ENCODE measurements around the gene SLC30A10.
"Not testable (repeated sequence)": the region's sequence is repeated elsewhere in the genome, so short reads cannot be mapped to it uniquely, and the experiment has no call there.

The SLC30A10 gene

DNA sequence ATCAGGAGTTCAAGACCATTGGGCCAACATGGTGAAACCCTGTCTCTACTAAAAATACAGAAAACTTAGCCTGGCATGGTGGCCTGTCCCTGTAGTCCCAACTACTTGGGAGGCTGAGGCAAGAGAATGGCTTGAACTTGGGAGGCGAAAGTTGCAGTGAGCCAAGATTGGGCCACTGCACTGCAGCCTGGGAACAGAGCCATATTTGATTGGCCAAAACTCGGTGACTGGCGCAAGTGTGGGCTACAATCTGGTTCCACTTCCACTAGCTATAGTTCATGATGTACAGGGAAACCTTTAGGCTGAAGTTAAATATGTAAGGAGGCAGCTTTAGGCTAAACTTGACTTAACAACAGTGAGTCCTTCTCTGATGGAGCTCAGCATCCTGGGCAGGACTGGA, 20.2 kb downstream of the SLC30A10 start:
- no peaks in the 10 kb centered on the region for H3K36me3 Mint-ChIP-seq
- no peak overlapping the region for H3K27ac Mint-ChIP-seq
- no peaks in the 10 kb centered on the region for H3K9me3 Mint-ChIP-seq

GRCh38 chr1:219907772-219908070, 20.6 kb downstream of the SLC30A10 start:
- Mint-ChIP-seq H3K36me3 (no peaks in the 10 kb centered on the region), H3K27me3 (peaks cover 6% of the 10 kb centered on the region), H3K4me1 (no peaks in the 10 kb centered on the region), H3K27ac (no peak overlapping the region), H3K4me3 (no peak overlapping the region), H3K9me3 (no peaks in the 10 kb centered on the region)

More for the DNA sequence above, 20.2 kb downstream of the SLC30A10 start:
- peaks cover 6% of the 10 kb centered on the region for H3K27me3 Mint-ChIP-seq
- no peak overlapping the region for H3K4me3 Mint-ChIP-seq
- H3K4me1 Mint-ChIP-seq: no peaks in the 10 kb centered on the region

- Mint-ChIP-seq H3K9me3 (no peaks in the 10 kb centered on the region), H3K27me3 (peaks cover 6% of the 10 kb centered on the region), H3K4me1 (no peaks in the 10 kb centered on the region), H3K27ac (no peak overlapping the region), H3K4me3 (no peak overlapping the region), H3K36me3 (no peaks in the 10 kb centered on the region)
These were observed 21.2 kb downstream of the SLC30A10 start for GRCh38 chr1:219906924-219907771.

DNA sequence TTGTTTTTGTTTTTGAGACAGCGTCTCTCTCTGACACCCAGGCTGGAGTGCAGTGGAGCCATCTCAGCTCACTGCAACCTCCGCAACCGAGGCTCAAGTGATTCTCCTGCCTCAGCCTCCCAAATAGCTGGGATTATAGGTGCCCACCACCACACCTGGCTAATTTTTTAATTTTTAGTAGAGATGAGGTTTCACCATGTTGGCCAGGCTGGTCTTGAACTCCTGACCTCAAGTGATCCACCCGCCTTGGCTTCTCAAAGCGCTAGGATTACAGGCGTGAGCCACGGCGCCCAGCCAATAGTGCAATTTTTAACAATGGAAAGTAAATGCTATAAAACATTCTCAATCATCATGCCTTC, 21.8 kb downstream of the SLC30A10 start:
- not testable (repeated sequence) for H3K36me3 Mint-ChIP-seq, H3K4me3 Mint-ChIP-seq, H3K27me3 Mint-ChIP-seq, H3K27ac Mint-ChIP-seq, H3K9me3 Mint-ChIP-seq, H3K4me1 Mint-ChIP-seq

DNA sequence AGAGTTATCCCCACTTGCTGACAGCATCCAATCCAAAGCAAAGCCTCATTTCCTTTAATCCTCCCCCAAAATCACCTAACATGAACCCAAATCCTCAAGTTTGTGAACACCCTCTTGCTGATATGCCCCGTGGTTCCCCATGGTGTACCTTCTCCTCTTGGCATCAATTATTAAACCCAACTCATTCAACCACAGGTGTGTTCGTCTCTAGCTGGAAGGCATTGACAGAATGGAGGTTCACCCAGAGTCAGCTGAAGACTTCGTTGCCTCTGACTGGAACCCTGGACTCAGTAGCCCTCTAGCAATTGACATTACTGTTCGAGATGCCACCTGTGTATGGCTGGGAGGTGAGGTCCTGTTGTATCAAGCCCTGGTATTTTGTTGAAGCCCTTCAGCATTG, 22.8 kb downstream of the SLC30A10 start:
- H3K27ac Mint-ChIP-seq: no peak overlapping the region
- H3K4me3 Mint-ChIP-seq: no peak overlapping the region
- peaks cover 6% of the 10 kb centered on the region for H3K27me3 Mint-ChIP-seq
- H3K4me1 Mint-ChIP-seq: no peaks in the 10 kb centered on the region
- no peaks in the 10 kb centered on the region for H3K36me3 Mint-ChIP-seq
- H3K9me3 Mint-ChIP-seq: no peaks in the 10 kb centered on the region

DNA sequence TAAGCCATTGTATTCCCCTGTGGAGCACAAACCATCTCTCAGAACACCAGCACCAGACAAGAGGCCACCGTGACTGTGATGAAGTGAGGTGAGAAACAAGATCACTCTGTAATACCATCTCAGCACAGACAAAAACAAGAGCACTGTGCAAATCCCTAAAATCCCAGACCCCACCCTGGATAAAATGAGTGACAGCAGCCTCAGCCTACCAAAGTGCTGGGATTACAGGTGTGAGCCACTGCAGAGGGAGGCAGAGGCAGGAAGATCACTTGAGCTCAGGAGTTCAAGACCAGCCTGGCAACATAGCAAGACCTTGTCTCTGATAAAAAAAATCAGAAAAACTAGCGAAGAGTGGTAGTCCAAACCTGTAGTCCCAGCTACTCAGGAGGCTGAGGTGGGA, 23.4 kb downstream of the SLC30A10 start:
- no peak overlapping the region for H3K4me3 Mint-ChIP-seq
- peaks cover 6% of the 10 kb centered on the region for H3K27me3 Mint-ChIP-seq
- no peaks in the 10 kb centered on the region for H3K36me3 Mint-ChIP-seq
- no peaks in the 10 kb centered on the region for H3K4me1 Mint-ChIP-seq
- no peaks in the 10 kb centered on the region for H3K9me3 Mint-ChIP-seq
- H3K27ac Mint-ChIP-seq: no peak overlapping the region

GRCh38 chr1:219903353-219903871, 24.9 kb downstream of the SLC30A10 start:
- H3K4me1 Mint-ChIP-seq: no peaks in the 10 kb centered on the region
- no peak overlapping the region for H3K4me3 Mint-ChIP-seq
- no peak overlapping the region for H3K27ac Mint-ChIP-seq
- H3K27me3 Mint-ChIP-seq: peaks cover 6% of the 10 kb centered on the region
- no peaks in the 10 kb centered on the region for H3K36me3 Mint-ChIP-seq
- H3K9me3 Mint-ChIP-seq: no peaks in the 10 kb centered on the region

GRCh38 chr1:219902951-219903350, 25.4 kb downstream of the SLC30A10 start:
- Mint-ChIP-seq H3K4me3 (no peak overlapping the region), H3K9me3 (no peaks in the 10 kb centered on the region), H3K27me3 (peaks cover 6% of the 10 kb centered on the region), H3K36me3 (no peaks in the 10 kb centered on the region), H3K4me1 (no peaks in the 10 kb centered on the region), H3K27ac (no peak overlapping the region)

DNA sequence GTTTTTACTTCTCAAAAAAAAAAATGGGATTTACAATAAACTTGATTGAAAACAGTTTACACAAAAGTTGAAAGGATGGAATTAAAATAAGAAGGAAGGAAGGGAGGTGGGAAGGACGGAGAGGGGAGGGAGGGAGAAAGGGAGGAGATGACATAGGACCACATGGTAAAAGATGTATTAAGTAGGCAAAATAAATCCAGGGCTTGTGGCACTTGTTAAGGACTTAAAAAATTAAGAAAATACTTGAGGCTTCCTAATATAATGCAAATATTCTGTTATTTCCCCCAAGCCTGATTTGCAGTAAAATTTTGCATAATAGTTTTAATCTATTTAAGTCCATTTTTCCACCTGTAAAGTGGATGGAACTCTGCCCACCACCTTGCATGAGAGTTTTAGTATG, 27.5 kb downstream of the SLC30A10 start:
- Mint-ChIP-seq H3K4me3 (no peak overlapping the region), H3K27me3 (peaks cover 3% of the 10 kb centered on the region), H3K9me3 (no peaks in the 10 kb centered on the region), H3K27ac (no peak overlapping the region), H3K36me3 (no peaks in the 10 kb centered on the region), H3K4me1 (no peaks in the 10 kb centered on the region)

DNA sequence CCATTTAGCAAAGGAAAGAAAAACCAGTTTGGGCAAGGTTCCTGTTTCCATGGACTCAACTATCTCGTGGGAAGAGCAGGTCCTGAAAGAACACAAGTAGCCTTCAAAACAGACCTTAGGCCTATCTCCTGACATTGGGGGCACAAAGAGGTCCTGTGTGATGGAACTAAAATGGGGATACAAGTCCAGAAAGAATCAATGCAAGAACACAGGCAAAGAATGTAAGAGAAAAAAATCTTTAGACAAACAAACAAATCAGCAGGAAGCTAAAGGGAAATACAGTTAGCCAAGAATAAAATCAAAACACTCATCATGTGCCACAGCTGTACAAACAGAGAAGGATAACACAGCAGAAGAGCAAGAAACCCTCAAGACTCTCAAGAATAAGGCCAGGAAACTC, 28.2 kb downstream of the SLC30A10 start:
- no peaks in the 10 kb centered on the region for H3K36me3 Mint-ChIP-seq
- no peak overlapping the region for H3K27ac Mint-ChIP-seq
- H3K4me3 Mint-ChIP-seq: no peak overlapping the region
- H3K4me1 Mint-ChIP-seq: no peaks in the 10 kb centered on the region
- H3K9me3 Mint-ChIP-seq: no peaks in the 10 kb centered on the region
- peaks cover 3% of the 10 kb centered on the region for H3K27me3 Mint-ChIP-seq

GRCh38 chr1:219898375-219898774, 30.0 kb downstream of the SLC30A10 start:
- H3K36me3 Mint-ChIP-seq: no peaks in the 10 kb centered on the region
- no peaks in the 10 kb centered on the region for H3K4me1 Mint-ChIP-seq
- no peaks in the 10 kb centered on the region for H3K9me3 Mint-ChIP-seq
- H3K4me3 Mint-ChIP-seq: no peak overlapping the region
- H3K27me3 Mint-ChIP-seq: peaks cover 3% of the 10 kb centered on the region
- no peak overlapping the region for H3K27ac Mint-ChIP-seq

DNA sequence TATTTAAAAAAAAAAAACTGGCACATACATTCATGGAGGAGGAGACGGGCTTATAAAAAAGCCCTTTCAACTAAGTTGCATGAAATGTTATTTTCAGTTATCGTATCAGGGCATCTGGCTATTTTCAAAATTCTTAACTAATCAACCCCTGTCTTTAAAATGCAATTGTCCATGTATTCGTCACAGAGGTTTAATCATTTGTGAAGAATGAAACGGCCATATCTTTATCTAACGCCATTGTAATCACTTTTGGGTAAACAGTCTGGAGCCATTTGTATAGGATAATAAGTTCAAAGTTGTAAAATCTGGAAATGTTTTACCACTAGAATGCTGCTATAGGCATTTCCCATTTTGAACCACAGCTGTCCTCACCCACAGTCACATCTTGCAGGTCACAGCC, 30.4 kb downstream of the SLC30A10 start:
- no peaks in the 10 kb centered on the region for H3K4me1 Mint-ChIP-seq
- H3K36me3 Mint-ChIP-seq: no peaks in the 10 kb centered on the region
- no peak overlapping the region for H3K27ac Mint-ChIP-seq
- H3K27me3 Mint-ChIP-seq: peaks cover 3% of the 10 kb centered on the region
- no peak overlapping the region for H3K4me3 Mint-ChIP-seq
- H3K9me3 Mint-ChIP-seq: no peaks in the 10 kb centered on the region

DNA sequence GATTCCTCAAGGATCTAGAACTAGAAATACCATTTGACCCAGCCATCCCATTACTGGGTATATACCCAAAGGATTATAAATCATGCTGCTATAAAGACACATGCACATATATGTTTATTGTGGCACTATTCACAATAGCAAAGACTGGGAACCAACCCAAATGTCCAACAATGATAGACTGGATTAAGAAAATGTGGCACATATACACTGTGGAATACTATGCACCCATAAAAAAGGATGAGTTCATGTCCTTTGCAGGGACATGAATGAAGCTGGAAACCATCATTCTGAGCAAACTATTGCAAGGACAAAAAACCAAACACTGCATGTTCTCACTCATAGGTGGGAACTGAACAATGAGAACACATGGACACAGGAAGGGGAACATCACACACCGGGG, 36.1 kb downstream of the SLC30A10 start:
- H3K27me3 Mint-ChIP-seq, H3K4me1 Mint-ChIP-seq, H3K9me3 Mint-ChIP-seq, H3K4me3 Mint-ChIP-seq, H3K36me3 Mint-ChIP-seq, H3K27ac Mint-ChIP-seq: not testable (repeated sequence)

- not testable (repeated sequence) for H3K27me3 Mint-ChIP-seq, H3K9me3 Mint-ChIP-seq, H3K4me3 Mint-ChIP-seq, H3K4me1 Mint-ChIP-seq, H3K27ac Mint-ChIP-seq, H3K36me3 Mint-ChIP-seq
These were observed 36.5 kb downstream of the SLC30A10 start for GRCh38 chr1:219891846-219892245.

DNA sequence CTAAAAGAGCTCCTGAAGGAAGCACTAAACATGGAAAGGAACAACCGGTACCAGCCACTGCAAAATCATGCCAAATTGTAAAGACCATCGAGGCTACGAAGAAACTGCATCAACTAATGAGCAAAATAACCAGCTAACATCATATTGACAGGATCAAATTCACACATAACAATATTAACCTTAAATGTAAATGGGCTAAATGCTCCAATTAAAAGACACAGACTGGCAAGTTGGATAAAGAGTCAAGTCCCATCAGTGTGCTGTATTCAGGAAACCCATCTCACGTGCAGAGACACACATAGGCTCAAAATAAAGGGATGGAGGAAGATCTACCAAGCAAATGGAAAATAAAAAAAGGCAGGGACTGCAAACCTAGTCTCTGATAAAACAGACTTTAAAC, 39.7 kb downstream of the SLC30A10 start:
- not testable (repeated sequence) for H3K36me3 Mint-ChIP-seq, H3K4me3 Mint-ChIP-seq, H3K27ac Mint-ChIP-seq, H3K9me3 Mint-ChIP-seq, H3K4me1 Mint-ChIP-seq
- peaks cover 15% of the 10 kb centered on the region for H3K27me3 Mint-ChIP-seq

GRCh38 chr1:219885680-219886079, 42.7 kb downstream of the SLC30A10 start:
- peaks cover 22% of the 10 kb centered on the region for H3K27me3 Mint-ChIP-seq
- H3K4me3 Mint-ChIP-seq: no peak overlapping the region
- peaks cover 8% of the 10 kb centered on the region for H3K9me3 Mint-ChIP-seq
- no peaks in the 10 kb centered on the region for H3K4me1 Mint-ChIP-seq
- H3K36me3 Mint-ChIP-seq: no peaks in the 10 kb centered on the region
- H3K27ac Mint-ChIP-seq: no peak overlapping the region
